ENCODE data around the gene ACSL6.
A peak's percentile ranks its signal among the peaks of the same experiment; 100 is the strongest.

Gene ACSL6

GRCh38 chr5:132016721-132017250 lies 5.3 kb upstream of the ACSL6 start:
- no peak for DNase-seq

DNA sequence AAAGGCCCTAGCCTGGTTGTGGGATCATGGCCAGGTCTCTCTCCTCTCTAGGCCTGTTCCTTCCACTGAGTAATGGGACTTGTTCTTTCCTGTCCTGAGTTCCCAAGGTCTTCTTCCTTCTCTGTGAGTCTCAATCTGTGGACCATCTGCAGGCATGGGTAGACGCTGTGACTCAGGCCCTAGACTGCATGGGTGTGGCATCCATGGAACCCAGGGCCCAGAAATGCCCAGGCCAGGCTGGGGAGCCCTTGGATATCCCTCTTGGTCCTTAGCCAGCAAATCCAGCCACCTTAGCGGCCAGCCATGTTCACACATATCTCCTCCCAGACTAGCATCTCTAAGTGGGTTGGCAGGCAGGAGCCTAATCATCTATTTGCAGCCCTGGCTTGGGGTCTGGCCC lies 2.3 kb upstream of the ACSL6 start:
- DNase-seq: peak; percentile 0

DNA sequence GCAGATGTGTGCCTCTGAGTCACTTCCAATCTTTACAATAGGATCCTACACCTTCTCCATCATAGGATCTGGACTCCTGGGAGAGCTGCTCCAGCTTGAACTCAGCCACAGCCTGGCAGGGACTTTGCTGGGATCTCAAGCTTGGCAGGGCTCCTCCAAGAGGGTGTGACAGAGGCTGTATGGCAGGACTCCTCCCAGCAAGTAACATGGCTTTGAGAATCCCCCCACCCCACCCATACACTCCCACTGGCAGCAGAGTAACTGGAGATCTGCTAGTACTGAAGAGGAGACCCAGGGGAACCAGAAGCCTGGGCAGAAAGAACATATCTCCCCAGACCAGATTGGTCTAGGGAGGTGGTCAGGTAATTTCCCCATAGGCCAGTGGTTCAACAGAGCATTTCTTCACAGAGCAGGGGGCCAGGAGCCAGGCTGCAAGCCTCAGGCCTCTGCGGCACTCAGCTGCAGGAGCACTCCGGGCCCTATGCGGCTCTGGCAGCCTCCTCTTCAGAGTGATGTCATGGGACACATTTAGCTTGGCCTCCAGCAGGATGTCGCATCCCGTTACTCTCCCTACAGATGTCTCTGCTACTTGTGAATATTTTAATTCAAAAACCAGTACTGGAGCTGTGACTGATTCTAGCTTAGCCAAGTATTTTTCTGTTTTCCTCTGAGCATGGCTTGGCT lies 1.7 kb upstream of the ACSL6 start:
- peak; percentile 1 for DNase-seq

GRCh38 chr5:132012371-132013005 lies 1.0 kb upstream of the ACSL6 start:
- peak; percentile 13 for DNase-seq

GRCh38 chr5:132010989-132011621 lies 353 bp downstream of the ACSL6 start:
- no peak for DNase-seq

- DNase-seq: no peak
Observed at GRCh38 chr5:132010645-132010988, 841 bp downstream of the ACSL6 start.

GRCh38 chr5:132009706-132010405 lies 1.6 kb downstream of the ACSL6 start:
- no peak for DNase-seq

GRCh38 chr5:132008961-132009680 lies 2.3 kb downstream of the ACSL6 start:
- DNase-seq: no peak

GRCh38 chr5:132008163-132008473 lies 3.3 kb downstream of the ACSL6 start:
- no peak for DNase-seq

GRCh38 chr5:132007399-132008162 lies 3.9 kb downstream of the ACSL6 start:
- peak; percentile 74 for DNase-seq

- no peak for DNase-seq
Observed at GRCh38 chr5:132006331-132007120, 4.9 kb downstream of the ACSL6 start.

DNA sequence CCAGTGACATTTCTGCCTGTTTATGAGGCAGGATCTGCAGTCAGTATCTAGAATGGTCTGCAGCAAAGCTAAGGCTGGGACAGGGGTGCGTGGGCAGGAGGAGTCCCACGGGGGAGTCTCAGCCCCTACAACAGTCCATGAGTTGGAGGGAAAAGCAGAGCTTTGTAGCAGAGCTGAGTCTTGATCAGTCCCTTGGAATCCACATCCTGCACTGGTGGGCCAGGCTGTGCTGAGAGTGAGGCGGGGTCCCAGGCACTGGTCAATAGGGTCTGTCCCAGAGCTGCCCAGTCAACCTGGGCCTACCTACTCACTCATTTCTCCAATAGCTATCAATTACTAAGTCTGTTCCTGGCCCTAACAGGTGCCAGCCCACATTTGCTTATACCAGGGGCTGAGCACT lies 5.9 kb downstream of the ACSL6 start:
- no peak for DNase-seq

DNA sequence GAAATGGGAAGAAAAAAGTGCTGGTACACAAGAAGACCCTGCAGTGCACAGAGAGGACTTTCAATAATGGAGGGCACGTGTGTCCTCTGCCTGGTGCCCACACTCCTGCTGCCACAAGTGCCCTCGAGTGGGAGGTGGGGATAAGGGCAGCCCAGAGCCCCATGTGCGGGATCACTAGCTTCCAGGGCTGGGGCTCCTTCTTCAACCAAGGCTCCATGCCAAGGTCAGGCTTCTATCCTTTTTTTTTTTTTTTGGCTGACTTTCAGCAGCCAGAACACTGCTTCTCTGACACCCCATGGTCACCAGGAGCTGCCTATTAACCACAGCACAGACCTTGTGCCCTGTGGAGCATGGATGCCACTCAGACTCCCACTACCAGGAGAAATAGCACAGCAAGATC lies 7.5 kb downstream of the ACSL6 start:
- DNase-seq: no peak

GRCh38 chr5:132003170-132003744 lies 8.2 kb downstream of the ACSL6 start:
- DNase-seq: no peak

DNA sequence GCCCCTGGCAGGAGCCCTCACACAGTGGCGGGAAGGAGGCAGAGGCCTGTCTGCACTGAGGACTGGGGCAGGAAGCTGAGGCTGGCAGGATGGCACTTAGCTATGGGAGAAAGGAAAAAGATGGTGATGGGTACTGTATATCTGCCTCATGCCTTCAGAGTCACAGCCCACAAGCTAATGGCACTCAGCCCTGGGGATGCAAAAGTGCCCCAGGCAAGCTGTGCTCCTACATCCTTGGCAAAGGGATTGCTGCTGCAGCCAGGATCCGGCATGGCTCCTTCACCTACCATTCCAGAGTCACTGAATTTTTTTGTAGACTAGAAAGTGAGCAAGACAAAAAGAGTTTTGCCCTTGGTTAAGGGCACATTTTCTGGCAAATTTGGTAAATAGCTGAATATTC lies 8.7 kb downstream of the ACSL6 start:
- no peak for DNase-seq

GRCh38 chr5:132001647-132002561 lies 9.6 kb downstream of the ACSL6 start:
- no peak for DNase-seq

GRCh38 chr5:132000677-132001453 lies 10.6 kb downstream of the ACSL6 start:
- peak; percentile 39 for DNase-seq

GRCh38 chr5:132000241-132000490 lies 11.3 kb downstream of the ACSL6 start:
- no peak for DNase-seq
